GM19395 (cell line): ENCODE data around the gene UBE2I.
A peak's percentile ranks its signal among the peaks of the same experiment; 100 is the strongest.
"Not testable (repeated sequence)": the region's sequence is repeated elsewhere in the genome, so short reads cannot be mapped to it uniquely, and the experiment has no call there.

ENCODE experiments used
- ATAC-seq: cut with Tn5 transposase; IDR thresholded peaks from one replicate; pipeline ENCODE4 v1.9.1; 2021; ENCODE audit warnings: mild to moderate bottlenecking, moderate library complexity; ENCODE audit not compliant: unreplicated experiment

The UBE2I gene

DNA sequence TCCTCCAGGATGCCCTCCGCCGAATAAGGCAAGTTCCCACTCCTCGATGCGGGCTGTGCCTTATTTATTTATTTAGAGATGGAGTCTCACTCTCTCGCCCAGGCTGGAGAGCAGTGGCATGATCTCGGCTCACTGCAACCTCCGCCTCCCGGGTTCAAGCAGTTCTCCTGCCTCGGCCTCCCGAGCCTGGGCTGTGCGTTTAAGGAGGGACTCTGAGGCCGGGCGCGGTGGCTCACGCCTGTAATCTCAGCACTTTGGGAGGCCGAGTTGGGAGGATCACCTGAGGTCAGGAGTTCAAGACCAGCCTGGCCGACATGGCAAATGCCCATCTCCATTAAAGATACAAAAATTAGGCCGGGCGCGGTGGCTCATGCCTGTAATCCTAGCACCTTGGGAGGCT lies 18.7 kb downstream of the UBE2I start:
- ATAC-seq = not testable (repeated sequence)

GRCh38 chr16:1328961-1329360 lies 19.5 kb downstream of the UBE2I start:
- not testable (repeated sequence) for ATAC-seq

DNA sequence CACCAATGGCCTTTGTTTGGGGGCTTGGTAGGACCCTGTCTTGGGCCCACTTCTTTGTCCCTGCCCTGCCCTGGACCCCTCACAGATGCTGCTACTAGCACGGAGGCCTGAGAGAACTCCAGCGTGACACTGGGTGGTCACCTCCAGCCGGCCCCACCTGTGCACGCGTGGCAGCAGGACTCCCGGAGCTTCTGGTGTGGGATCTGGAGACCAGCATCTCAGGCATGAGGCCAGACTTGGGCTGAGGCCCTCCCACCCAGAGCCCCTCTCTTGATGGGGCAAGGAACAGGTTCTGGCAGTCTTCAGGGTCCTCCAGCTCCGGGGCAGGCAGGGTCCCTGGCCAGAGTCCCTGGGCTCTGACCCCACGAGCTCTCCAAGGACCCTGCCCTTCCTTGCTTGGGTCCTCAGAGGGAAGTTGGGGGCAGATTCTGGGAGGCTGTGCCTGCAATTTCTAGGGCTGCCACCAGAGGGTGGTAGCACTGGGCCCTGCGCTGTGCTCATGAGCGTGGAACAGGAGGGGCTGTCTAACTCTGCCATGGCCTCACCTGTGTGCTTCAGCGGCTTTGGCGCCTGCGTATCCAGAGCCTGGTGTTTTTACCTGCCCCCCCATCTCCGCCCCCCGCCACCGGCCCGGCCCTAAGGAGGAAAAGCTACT lies 21.0 kb downstream of the UBE2I start:
- ATAC-seq = no peak

- ATAC-seq = peak; percentile 16
These were observed 21.7 kb downstream of the UBE2I start for GRCh38 chr16:1330931-1331711.

DNA sequence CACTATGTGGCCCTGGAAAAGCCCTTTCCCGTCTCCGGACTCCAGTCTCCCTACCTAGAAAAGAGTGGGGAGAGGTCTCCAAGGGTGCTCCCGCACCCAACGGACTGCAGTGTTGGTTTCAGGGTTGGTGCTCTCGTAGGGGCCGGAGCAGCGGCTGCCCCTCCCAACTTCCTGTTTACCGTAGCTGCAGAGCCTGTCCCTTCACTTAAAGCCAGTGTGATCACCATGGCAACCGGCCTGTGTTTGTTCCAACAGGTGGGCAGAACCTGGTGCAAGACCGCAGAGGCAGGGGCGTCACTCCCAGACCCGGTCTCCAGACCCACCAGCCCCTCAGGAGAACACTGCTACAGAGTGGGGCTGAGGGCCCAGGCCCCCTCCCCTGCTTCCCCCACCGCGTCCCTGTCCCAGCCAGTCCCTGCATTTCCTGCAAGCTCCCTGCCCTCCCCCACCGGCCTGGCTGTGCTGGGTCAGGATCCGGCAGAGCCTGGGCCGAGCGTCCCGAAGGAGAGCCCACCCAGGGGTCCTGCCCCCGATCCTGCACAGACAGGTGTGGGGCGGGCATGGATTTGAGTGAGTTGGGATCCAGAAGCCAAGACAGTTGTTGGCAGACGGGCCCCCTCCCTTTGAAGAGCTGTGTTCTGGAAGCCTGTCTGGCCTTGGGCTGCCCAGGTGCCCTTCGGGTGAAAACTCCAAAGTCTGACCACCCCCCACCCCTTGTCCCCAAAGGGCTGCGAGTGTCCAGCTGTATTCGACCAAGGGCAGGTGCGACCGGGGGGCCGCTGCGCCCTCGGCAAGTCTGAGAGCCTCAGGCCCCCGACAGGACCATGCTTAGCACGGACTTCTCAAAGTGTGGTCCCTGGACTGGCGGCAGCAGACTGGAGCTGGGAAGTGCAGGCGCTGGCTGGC lies 22.5 kb downstream of the UBE2I start:
- ATAC-seq = peak; percentile 52

GRCh38 chr16:1332618-1333148 lies 23.2 kb downstream of the UBE2I start:
- no peak for ATAC-seq

GRCh38 chr16:1333149-1333812 lies 23.8 kb downstream of the UBE2I start, which contains the start of gene BAIAP3:
BAIAP3 (plus strand) TSS chr16:1333645; CDS start chr16:1338550, 4,905 bp downstream.
- ATAC-seq = no peak

- no peak for ATAC-seq
These were observed 24.6 kb downstream of the UBE2I start for GRCh38 chr16:1333854-1334700.

- no peak for ATAC-seq
These were observed 25.3 kb downstream of the UBE2I start for GRCh38 chr16:1334739-1335138.

DNA sequence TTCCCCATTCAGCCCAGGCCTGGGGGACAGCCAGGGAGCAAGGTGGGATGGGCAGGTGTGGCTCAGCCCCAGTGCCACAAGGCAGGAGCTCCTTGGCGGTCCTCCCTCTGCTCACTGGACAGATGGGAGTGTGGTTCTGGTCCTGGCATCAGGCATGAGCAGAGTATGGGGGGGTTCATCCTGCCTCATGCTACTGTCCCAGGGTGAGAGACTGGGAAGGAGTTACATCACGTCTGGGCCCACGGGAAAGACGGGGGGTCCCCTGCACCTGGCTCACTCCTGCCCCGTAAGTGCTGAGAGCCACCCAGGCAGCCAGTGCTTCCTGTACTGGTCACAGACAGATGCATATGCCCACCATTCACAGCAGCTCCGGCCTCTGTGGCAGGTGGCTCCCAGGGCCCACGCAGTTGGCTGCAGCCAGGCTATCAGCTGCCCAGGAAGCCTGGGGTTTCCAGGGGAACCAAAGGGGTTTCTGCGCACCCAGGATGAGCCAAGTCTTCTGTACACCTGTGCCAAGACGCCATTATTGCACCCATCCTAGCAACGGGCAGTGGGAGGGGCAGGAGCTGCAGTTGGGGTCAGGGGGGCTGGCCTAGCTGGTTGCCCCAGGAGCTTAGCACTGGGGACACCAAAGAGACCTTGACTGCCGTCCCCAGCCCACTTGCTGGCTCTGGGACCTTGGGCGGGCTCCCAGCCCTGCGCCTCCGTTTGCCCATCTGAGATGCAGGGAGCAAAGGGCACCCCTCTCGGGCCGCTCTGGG lies 26.0 kb downstream of the UBE2I start:
- no peak for ATAC-seq

- no peak for ATAC-seq
These were observed 26.6 kb downstream of the UBE2I start for GRCh38 chr16:1335996-1336395.

DNA sequence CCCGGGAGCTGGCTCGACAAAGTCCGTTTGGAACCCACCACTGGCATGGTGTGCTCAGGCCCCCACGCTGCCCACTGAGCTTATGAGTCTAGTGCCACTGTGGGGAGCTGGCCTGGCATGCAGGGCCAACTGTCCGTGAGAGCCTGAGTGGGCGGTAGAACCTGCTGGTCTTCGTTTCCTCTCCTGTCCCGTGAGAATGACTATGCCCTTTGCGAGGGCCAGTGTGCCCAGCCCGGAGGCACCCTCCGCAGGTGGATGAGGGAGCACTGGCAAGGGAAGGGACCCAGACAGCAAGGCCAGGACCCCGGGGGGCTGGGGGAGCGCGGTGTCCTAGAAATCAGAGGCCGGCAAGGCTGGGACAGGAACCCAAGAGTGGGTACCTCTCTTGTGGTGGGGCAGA lies 27.2 kb downstream of the UBE2I start:
- no peak for ATAC-seq

- no peak for ATAC-seq
These were observed 28.1 kb downstream of the UBE2I start for GRCh38 chr16:1337486-1337885.

- no peak for ATAC-seq
These were observed 28.8 kb downstream of the UBE2I start for GRCh38 chr16:1338119-1338730.

DNA sequence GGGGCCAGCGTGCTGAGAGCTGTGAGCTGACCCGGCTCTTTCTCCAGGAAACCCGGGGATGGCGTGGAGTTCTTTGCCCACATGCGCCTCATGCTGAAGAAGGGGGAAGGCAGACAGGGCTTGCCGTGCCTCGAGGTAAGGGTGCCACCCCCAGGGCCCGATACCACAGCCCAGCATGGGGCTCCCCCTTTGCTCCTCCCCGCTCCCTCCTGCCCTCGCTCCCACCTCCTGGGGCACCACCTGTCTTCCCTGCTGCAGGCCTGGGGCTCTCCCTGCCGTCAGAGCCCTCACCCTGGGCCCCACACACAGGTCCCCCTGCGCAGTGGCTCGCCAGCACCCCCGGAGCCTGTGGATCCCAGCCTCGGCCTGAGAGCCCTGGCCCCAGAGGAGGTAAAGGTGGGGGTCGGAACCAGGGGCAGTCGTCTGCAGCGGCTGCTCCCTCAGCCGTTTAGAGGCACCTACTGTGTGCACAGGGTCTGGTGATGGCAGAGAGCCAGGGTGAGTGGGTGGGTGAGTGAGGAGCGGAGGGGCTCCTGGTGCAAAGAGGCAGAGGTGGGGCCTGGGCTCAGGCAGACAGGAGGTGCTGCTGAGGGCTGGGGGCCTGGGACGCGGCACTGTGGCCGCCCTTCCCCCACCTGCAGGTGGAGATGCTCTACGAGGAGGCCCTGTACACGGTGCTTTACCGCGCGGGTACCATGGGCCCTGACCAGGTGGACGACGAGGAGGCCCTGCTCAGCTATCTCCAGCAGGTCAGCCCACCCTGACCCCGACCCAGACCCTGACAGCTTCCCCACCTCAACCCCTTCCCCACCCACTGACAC lies 29.6 kb downstream of the UBE2I start:
- no peak for ATAC-seq

GRCh38 chr16:1340730-1341494 lies 31.5 kb downstream of the UBE2I start:
- no peak for ATAC-seq
